Loucy (cell line): ENCODE data around the gene MMP27.

Source experiments
- H2AFZ ChIP-seq: fragments of 200-600 bp; sonication (generic); 2 replicates; pipeline ENCODE4 v1.6.0; 2016; ENCODE audit warnings: antibody characterized with exemption, mild to moderate bottlenecking, low read length, moderate library complexity
- H3F3A ChIP-seq: fragments of 200-600 bp; 2 replicates; pipeline ENCODE4 v1.6.0; 2016; ENCODE audit warnings: antibody characterized with exemption, low read depth, mild to moderate bottlenecking
- H3K27me3 ChIP-seq: fragments of 200-600 bp; sonication (generic); 2 replicates; pipeline ENCODE4 v1.6.1; 2014; ENCODE audit warnings: low read length, mild to moderate bottlenecking; ENCODE audit not compliant: insufficient read depth, poor library complexity, severe bottlenecking
- H3K36me3 ChIP-seq: fragments of 200-600 bp; sonication (generic); 2 replicates; pipeline ENCODE4 v1.6.1; 2016; ENCODE audit warnings: low read length; ENCODE audit not compliant: insufficient read depth
- H3K4me1 ChIP-seq: fragments of 200-600 bp; sonication (generic); 2 replicates; pipeline ENCODE4 v1.5.1; 2014; ENCODE audit warnings: low read length, mild to moderate bottlenecking; ENCODE audit not compliant: insufficient read depth, poor library complexity, severe bottlenecking
- H3K4me2 ChIP-seq: fragments of 200-600 bp; sonication (generic); 2 replicates; pipeline ENCODE4 v1.6.0; 2014; ENCODE audit warnings: antibody characterized with exemption, low read length, low read depth, mild to moderate bottlenecking; ENCODE audit not compliant: poor library complexity, severe bottlenecking
- H3K4me3 ChIP-seq: fragments of 200-600 bp; sonication (generic); 2 replicates; pipeline ENCODE4 v1.5.1; 2014; ENCODE audit warnings: low read length, mild to moderate bottlenecking, mixed read lengths; ENCODE audit not compliant: poor library complexity, severe bottlenecking
- H3K79me2 ChIP-seq: fragments of 200-600 bp; sonication (generic); 2 replicates; pipeline ENCODE4 v1.6.1; 2014; ENCODE audit warnings: low read length; ENCODE audit not compliant: insufficient read depth
- H3K9ac ChIP-seq: fragments of 200-600 bp; sonication (generic); 2 replicates; pipeline ENCODE4 v1.6.0; 2014; ENCODE audit warnings: mild to moderate bottlenecking, low read depth, low read length, moderate library complexity; ENCODE audit not compliant: poor library complexity, severe bottlenecking
- H3K9me2 ChIP-seq: fragments of 200-600 bp; sonication (generic); replicated peaks from 2 replicates; pipeline ENCODE4 v1.6.1; 2016; ENCODE audit warnings: low read depth, low read length, mixed read lengths
- H3K9me3 ChIP-seq: fragments of 200-600 bp; sonication (generic); 2 replicates; pipeline ENCODE4 v1.6.1; 2014; ENCODE audit warnings: mild to moderate bottlenecking, antibody characterized with exemption, low read length, low read depth; ENCODE audit not compliant: insufficient read depth
- H4K20me1 ChIP-seq: fragments of 200-600 bp; sonication (generic); 2 replicates; pipeline ENCODE4 v1.6.0; 2014; ENCODE audit warnings: antibody characterized with exemption, low read length, mild to moderate bottlenecking; ENCODE audit not compliant: insufficient read depth, poor library complexity, severe bottlenecking
- CTCF ChIP-seq: fragments of 200-600 bp; sonication (generic); conservative IDR thresholded peaks from 2 replicates; pipeline ENCODE4 v1.5.1; 2014; ENCODE audit warnings: mild to moderate bottlenecking, antibody characterized with exemption, low read length
- EZH2phosphoT487 ChIP-seq: fragments of 200-600 bp; IDR thresholded peaks from 2 replicates; pipeline ENCODE4 v1.6.1; 2018; ENCODE audit warnings: antibody characterized with exemption, mild to moderate bottlenecking, moderate library complexity, borderline replicate concordance

Gene MMP27

GRCh38 chr11:102661040-102661439, 44.5 kb downstream of the MMP27 start:
- no peak for TF ChIP-seq EZH2phosphoT487
- no peak for TF ChIP-seq CTCF

GRCh38 chr11:102656528-102656927, 49.0 kb downstream of the MMP27 start:
- no peaks in the 10 kb centered on the region for H3K79me2 ChIP-seq
- H3K9me2 ChIP-seq, result no peaks in the 10 kb centered on the region
- no peak overlapping the region for H3K4me3 ChIP-seq
- H2AFZ ChIP-seq, result no peak overlapping the region
- H3K36me3 ChIP-seq, result no peaks in the 10 kb centered on the region
- no peak overlapping the region for H3K4me2 ChIP-seq
- no peaks in the 10 kb centered on the region for H4K20me1 ChIP-seq
- no peak overlapping the region for H3K9ac ChIP-seq
- no peaks in the 10 kb centered on the region for H3K4me1 ChIP-seq
- TF ChIP-seq CTCF (no peak), EZH2phosphoT487 (no peak)
- H3K27me3 ChIP-seq, result no peaks in the 10 kb centered on the region
- H3F3A ChIP-seq, result no peaks in the 10 kb centered on the region
- H3K9me3 ChIP-seq, result no peaks in the 10 kb centered on the region

More at GRCh38 chr11:102661040-102661439, 44.5 kb downstream of the MMP27 start:
- Histone ChIP-seq H2AFZ (no peak overlapping the region), H3K9me3 (no peaks in the 10 kb centered on the region), H3F3A (no peaks in the 10 kb centered on the region), H4K20me1 (no peaks in the 10 kb centered on the region), H3K4me2 (no peak overlapping the region), H3K79me2 (no peaks in the 10 kb centered on the region), H3K9ac (no peak overlapping the region), H3K36me3 (no peaks in the 10 kb centered on the region), H3K9me2 (no peaks in the 10 kb centered on the region), H3K27me3 (no peaks in the 10 kb centered on the region), H3K4me1 (no peaks in the 10 kb centered on the region), H3K4me3 (no peak overlapping the region)

GRCh38 chr11:102655547-102655946, 50.0 kb downstream of the MMP27 start:
- no peaks in the 10 kb centered on the region for H3K27me3 ChIP-seq
- H3K9ac ChIP-seq, result no peak overlapping the region
- no peaks in the 10 kb centered on the region for H4K20me1 ChIP-seq
- H3K36me3 ChIP-seq, result no peaks in the 10 kb centered on the region
- no peaks in the 10 kb centered on the region for H3K4me1 ChIP-seq
- no peaks in the 10 kb centered on the region for H3K79me2 ChIP-seq
- TF ChIP-seq CTCF, result no peak
- TF ChIP-seq EZH2phosphoT487, result no peak
- no peak overlapping the region for H3K4me3 ChIP-seq
- H3K9me3 ChIP-seq, result no peaks in the 10 kb centered on the region
- H3F3A ChIP-seq, result no peaks in the 10 kb centered on the region
- H3K4me2 ChIP-seq, result no peak overlapping the region
- no peak overlapping the region for H2AFZ ChIP-seq
- H3K9me2 ChIP-seq, result no peaks in the 10 kb centered on the region
